CD4-positive, alpha-beta T cell treated with Interleukin-6 at 100 ng/mL for 8 hours (primary cell): ENCODE measurements around the gene NECAB3.
"Not testable (repeated sequence)": the region's sequence is repeated elsewhere in the genome, so short reads cannot be mapped to it uniquely, and the experiment has no call there.

Experiments used
- DNase-seq: peaks from one replicate; pipeline ENCODE4 v3.0.0-alpha.2; 2020; ENCODE audit warnings: mixed read lengths, low spot score

NECAB3 gene

GRCh38 chr20:33648396-33649004 lies 25.7 kb downstream of the NECAB3 start:
- DNase-seq = no peak

DNA sequence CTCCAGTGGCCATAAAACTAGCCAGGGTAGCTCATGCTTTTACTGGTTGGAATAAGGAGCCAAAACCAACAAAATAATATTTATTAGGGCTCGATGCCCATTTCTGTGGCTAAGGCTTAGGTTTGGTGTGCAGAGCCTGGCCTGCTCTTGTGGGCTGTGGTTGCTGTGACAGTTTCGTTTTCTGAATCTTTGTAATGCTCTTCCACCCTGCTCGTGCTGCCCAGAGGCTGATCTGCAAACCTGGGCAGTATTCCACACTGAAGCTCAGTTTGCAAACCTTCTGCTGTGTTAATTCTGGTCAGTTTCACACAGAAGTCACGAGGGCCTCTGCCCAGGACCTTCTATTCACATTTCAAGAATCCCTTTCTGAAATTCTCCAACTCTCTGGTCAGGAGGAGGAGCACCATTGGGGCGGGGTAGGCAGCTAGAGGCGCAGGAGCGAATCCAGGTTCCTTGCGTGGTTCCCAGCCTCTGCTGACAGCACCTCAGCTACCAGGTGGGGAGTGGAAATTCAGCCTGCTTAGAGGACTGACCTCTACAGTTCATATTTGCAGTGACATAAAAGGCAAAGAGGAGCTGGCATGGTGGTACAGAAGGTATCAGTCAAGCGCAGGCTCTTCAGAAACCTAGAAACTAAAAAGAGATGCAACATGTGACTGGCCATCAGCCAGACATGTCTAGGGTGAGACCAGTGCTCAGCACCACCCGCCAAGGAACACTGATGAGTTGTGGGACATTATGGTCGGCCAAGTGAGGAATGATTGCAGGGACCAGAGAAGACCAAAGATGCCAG lies 26.4 kb downstream of the NECAB3 start:
- DNase-seq = no peak

GRCh38 chr20:33646959-33647602 lies 27.1 kb downstream of the NECAB3 start:
- not testable (repeated sequence) for DNase-seq

- no peak for DNase-seq
Measured at GRCh38 chr20:33646191-33646590, 28.0 kb downstream of the NECAB3 start.

DNA sequence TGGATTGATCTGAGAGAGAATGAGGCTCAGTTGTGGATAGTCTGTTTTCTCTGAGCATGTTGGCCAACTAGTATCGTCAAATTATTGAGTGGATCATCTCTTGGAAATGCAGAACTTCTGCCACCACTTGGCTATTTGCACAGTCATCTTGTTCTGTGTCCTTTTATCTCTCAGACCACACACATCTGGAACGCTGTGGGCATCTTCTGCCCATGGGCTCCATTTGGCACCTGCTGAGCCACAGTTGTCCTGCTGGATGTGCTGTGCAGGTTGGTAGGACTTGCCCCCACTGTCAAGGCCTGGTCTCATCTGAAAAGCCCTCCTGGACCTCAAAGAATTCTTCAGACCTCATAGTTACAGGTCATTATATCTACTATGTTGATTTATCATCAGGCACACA lies 28.8 kb downstream of the NECAB3 start:
- DNase-seq = no peak

- no peak for DNase-seq
Measured at GRCh38 chr20:33645072-33645358, 29.2 kb downstream of the NECAB3 start.

GRCh38 chr20:33644313-33645071 lies 29.7 kb downstream of the NECAB3 start:
- DNase-seq = no peak

- DNase-seq = no peak
Measured at GRCh38 chr20:33640287-33640686, 33.9 kb downstream of the NECAB3 start.

- no peak for DNase-seq
Measured at GRCh38 chr20:33636776-33637175, 37.5 kb downstream of the NECAB3 start.

GRCh38 chr20:33635341-33635740 lies 38.9 kb downstream of the NECAB3 start:
- no peak for DNase-seq

- not testable (repeated sequence) for DNase-seq
Measured at GRCh38 chr20:33631910-33632309, 42.3 kb downstream of the NECAB3 start.

DNA sequence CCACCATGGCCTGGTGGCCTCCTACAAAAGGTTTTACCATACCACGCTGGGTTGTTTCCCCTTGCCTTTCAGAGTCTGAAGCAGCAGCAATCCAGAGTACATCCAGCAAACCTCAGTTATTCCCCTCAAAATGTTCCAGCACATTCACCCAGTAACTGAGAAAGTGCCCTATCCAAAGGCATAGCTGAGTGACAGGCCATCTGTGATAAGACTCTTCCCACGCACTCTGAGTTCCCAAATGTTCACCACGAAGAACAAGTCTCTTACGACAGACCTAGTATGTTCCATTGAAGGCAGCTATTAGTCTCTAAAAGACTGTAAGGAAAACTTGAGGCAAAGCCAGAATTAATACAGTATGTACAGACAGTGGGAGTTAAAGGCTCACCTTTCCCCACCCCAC lies 43.7 kb downstream of the NECAB3 start:
- DNase-seq = no peak

DNA sequence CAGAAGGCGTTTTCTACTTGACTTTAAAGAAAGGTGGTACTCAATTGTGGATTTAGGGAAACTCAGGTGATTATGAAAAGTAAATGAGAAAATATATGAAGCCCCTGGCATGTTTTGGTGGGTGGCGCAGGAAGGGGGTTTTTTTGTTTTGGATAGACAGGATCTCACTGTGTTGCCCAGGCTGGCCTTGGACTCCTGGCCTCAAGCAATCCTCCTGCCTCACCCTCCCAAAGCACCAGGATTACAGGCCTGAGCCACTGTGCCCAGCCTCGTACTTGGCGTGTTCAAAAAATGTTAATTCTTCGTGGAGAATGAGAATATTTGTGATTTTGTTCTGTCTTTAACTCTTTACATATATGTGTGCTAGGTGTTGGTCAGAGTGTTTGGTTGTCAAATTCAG lies 44.2 kb downstream of the NECAB3 start:
- DNase-seq = no peak

DNA sequence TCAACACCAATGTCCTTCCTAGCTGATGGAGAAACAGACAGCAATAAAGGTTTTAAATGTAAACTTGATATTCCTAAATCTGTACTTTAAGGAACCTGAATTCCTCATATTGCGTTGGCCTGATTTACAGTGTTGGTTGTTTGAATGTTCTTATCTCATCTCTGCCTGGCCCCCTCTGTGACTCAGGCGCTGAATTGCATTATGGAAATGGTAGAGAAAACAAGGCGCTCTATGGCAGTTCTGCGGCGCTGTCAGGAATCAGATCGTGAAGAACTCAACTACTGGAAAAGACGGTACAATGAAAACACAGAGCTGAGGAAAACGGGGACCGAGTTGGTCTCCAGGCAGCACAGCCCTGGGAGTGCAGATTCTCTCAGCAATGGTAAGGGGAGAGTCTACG lies 44.7 kb downstream of the NECAB3 start:
- no peak for DNase-seq

GRCh38 chr20:33627577-33628216 lies 46.5 kb downstream of the NECAB3 start:
- no peak for DNase-seq

DNA sequence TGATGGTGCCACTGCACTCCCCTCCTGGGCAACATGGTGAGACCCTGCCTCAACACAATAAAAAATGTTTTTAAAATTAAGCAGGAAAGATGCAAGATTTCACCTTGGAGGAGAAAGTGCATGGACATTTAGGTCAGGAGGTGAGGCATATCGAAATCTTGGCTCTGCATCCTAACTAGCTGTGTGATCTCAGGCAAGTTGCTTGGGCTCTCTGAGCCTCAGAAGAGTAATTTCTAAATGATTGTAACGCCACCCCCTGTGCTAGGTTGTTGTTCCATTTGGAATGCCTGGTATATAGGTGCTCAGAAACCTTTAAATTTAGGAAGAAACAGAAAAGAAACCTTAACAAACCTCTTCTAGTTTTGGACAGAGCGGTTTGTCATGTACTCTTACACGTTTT lies 48.0 kb downstream of the NECAB3 start:
- DNase-seq = no peak

GRCh38 chr20:33624399-33624798 lies 49.8 kb downstream of the NECAB3 start:
- peak; percentile 40 for DNase-seq

- DNase-seq = no peak
Measured at GRCh38 chr20:33622705-33623365, 51.4 kb downstream of the NECAB3 start.

DNA sequence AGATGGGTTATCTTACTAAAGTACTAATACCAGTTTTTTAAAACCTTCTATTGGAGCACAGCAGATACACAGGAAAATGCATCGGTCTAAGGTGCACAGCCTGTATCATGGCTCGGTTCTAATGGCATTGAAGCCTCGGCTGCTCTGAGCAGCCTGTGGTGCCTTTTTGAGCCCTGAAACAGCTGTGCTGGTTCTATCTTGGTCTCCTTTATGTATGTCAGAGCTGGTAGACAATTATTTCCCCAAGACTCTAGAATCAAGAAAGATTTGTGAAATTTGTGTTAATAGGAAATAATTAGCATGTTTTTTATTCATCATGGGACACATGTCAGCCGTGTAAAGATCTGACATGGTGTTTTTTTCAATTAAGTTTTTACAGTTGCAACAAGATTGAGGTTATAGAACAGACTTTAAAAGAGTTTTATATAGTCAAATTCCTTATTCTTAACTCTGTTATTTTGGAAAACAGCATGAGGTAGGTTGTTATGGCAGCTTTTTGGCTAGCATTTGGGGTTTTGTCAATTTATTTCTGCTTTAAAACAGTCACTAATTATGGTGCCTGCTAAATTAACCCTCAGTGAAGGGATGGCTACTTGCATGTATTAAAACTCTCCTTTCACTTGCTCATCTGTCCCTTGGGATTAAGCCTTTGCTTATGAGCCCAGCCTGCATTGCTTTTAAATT lies 52.4 kb downstream of the NECAB3 start:
- no peak for DNase-seq

GRCh38 chr20:33612001-33612400 lies 62.2 kb downstream of the NECAB3 start:
- DNase-seq = no peak

DNA sequence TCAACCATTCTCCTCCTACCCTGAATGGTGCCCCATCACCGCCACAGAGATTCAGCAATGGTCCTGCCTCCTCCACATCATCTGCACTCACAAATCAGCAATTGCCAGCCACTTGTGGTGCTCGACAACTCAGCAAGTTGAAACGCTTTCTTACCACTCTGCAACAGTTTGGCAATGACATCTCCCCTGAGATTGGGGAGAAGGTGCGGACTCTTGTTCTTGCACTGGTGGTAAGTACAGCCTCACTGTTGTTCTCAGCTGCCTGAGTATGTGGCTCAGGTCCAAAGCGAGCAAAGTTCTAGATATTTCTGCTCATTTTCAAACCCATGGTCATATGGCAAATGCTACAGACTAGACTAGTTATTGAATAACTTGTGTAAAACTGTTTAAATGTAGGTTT lies 63.1 kb downstream of the NECAB3 start:
- DNase-seq = no peak
